ENCODE measurements around the gene ADGRD2. TPM values are rescaled to one million over a fixed set of nuclear protein-coding genes. Genes with fewer than 3 reads are reported as not detected.

ADGRD2 gene, protein sequence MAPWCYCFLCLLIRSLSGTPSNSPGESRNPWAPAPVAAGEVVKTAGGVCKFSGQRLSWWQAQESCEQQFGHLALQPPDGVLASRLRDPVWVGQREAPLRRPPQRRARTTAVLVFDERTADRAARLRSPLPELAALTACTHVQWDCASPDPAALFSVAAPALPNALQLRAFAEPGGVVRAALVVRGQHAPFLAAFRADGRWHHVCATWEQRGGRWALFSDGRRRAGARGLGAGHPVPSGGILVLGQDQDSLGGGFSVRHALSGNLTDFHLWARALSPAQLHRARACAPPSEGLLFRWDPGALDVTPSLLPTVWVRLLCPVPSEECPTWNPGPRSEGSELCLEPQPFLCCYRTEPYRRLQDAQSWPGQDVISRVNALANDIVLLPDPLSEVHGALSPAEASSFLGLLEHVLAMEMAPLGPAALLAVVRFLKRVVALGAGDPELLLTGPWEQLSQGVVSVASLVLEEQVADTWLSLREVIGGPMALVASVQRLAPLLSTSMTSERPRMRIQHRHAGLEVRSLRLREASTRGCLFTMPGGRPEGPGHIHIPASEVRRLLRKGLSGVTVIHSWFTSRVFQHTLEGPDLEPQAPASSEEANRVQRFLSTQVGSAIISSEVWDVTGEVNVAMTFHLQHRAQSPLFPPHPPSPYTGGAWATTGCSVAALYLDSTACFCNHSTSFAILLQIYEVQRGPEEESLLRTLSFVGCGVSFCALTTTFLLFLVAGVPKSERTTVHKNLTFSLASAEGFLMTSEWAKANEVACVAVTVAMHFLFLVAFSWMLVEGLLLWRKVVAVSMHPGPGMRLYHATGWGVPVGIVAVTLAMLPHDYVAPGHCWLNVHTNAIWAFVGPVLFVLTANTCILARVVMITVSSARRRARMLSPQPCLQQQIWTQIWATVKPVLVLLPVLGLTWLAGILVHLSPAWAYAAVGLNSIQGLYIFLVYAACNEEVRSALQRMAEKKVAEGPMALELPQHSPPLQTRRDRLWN
- 0.38 TPM in 1 of 2 replicates, not detected in the other for total RNA-seq

DNA sequence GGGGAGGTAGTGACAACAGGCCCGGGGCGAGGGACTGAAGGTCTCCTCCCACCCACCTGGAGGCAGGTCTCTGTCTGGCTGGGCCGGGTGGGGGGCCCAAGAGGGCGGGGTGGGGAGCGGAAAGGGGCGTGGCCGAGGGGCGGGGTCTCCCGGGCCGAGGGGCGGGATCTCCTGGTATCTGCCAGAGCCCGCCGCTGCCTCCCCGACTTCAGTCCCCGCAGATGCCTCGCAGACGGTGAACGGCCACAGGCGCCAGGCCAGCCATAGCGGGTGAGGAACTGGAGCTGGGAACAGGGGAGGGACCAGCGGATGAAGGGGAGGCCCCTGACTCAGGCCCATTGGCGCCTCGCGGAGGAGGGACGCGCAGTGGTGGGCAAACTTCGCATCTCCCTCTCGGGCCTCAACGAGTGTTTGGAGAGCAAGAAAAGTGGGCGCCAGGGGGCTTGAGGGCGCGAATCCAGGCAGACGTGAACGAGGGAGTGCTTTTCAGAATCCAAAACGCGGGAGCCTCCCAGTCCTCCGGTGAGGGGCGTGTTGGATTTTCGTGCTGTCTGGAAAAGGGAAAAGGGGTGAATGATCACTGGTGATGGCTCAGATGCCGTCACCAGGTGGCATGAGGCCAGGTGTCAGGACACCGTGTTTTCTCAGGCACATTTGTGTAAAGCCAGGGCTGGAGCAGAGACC, at the start of gene ADGRD2:
Gene ADGRD2, plus strand, starts transcription at position 211 of the 684 bp plus-strand sequence. CDS start 1,216 bp downstream, outside the sequence.
- Histone ChIP-seq H3K36me3 (ENCODE audit: control insufficient read depth, insufficient read depth, low read length) (no peaks in the 10 kb centered on the region), H3K27me3 (ENCODE audit: control insufficient read depth, insufficient read depth, low read length) (no peaks in the 10 kb centered on the region), H3K4me3 (ENCODE audit: low read depth, low read length) (peak within 1 kb of the TSS; percentile 17)
- FAIRE-seq (no peak), DNase-seq (ENCODE audit: low read depth) (peak; percentile 43)
- no peak for TF ChIP-seq CTCF (IDR thresholded peaks at IDR 0.05; ENCODE audit: insufficient read depth, low read length, severe bottlenecking)

- no peak for TF ChIP-seq CTCF (IDR thresholded peaks at IDR 0.05; ENCODE audit: insufficient read depth, low read length, severe bottlenecking)
- FAIRE-seq (no peak), DNase-seq (ENCODE audit: low read depth) (no peak)
- Histone ChIP-seq H3K4me3 (ENCODE audit: low read depth, low read length) (no peak overlapping the region), H3K27me3 (ENCODE audit: control insufficient read depth, insufficient read depth, low read length) (no peaks in the 10 kb centered on the region), H3K36me3 (ENCODE audit: control insufficient read depth, insufficient read depth, low read length) (peaks cover 9% of the 10 kb centered on the region)
Observed at GRCh38 chr9:124403246-124403645, 47.0 kb upstream of the ADGRD2 start.

GRCh38 chr9:124409410-124409809, 40.8 kb upstream of the ADGRD2 start:
- no peak for TF ChIP-seq CTCF (IDR thresholded peaks at IDR 0.05; ENCODE audit: insufficient read depth, low read length, severe bottlenecking)
- H3K36me3 ChIP-seq (ENCODE audit: control insufficient read depth, insufficient read depth, low read length), result peaks cover 13% of the 10 kb centered on the region
- DNase-seq (ENCODE audit: low read depth) (no peak), FAIRE-seq (no peak)
- no peaks in the 10 kb centered on the region for H3K27me3 ChIP-seq (ENCODE audit: control insufficient read depth, insufficient read depth, low read length)
- no peak overlapping the region for H3K4me3 ChIP-seq (ENCODE audit: low read depth, low read length)

GRCh38 chr9:124410321-124410913, 39.8 kb upstream of the ADGRD2 start:
- DNase-seq (ENCODE audit: low read depth) (no peak), FAIRE-seq (no peak)
- Histone ChIP-seq H3K4me3 (ENCODE audit: low read depth, low read length) (no peak overlapping the region), H3K36me3 (ENCODE audit: control insufficient read depth, insufficient read depth, low read length) (peaks cover 11% of the 10 kb centered on the region), H3K27me3 (ENCODE audit: control insufficient read depth, insufficient read depth, low read length) (no peaks in the 10 kb centered on the region)
- no peak for TF ChIP-seq CTCF (IDR thresholded peaks at IDR 0.05; ENCODE audit: insufficient read depth, low read length, severe bottlenecking)

GRCh38 chr9:124411514-124412227, 38.6 kb upstream of the ADGRD2 start:
- no peaks in the 10 kb centered on the region for H3K27me3 ChIP-seq (ENCODE audit: control insufficient read depth, insufficient read depth, low read length)
- peak; percentile 86 for DNase-seq (ENCODE audit: low read depth)
- FAIRE-seq, result no peak
- H3K36me3 ChIP-seq (ENCODE audit: control insufficient read depth, insufficient read depth, low read length), result peaks cover 11% of the 10 kb centered on the region
- no peak for TF ChIP-seq CTCF (IDR thresholded peaks at IDR 0.05; ENCODE audit: insufficient read depth, low read length, severe bottlenecking)
- H3K4me3 ChIP-seq (ENCODE audit: low read depth, low read length), result no peak overlapping the region
